ENCODE measurements around the gene SLC7A5. TPM values are rescaled to one million over a fixed set of nuclear protein-coding genes. Genes with fewer than 3 reads are reported as not detected.
A peak's percentile ranks its signal among the peaks of the same experiment; 100 is the strongest.
"Not testable (repeated sequence)": the region's sequence is repeated elsewhere in the genome, so short reads cannot be mapped to it uniquely, and the experiment has no call there.

The SLC7A5 gene
- total RNA-seq, result 10 to 100 TPM; 73.1 to 77.1 TPM

DNA sequence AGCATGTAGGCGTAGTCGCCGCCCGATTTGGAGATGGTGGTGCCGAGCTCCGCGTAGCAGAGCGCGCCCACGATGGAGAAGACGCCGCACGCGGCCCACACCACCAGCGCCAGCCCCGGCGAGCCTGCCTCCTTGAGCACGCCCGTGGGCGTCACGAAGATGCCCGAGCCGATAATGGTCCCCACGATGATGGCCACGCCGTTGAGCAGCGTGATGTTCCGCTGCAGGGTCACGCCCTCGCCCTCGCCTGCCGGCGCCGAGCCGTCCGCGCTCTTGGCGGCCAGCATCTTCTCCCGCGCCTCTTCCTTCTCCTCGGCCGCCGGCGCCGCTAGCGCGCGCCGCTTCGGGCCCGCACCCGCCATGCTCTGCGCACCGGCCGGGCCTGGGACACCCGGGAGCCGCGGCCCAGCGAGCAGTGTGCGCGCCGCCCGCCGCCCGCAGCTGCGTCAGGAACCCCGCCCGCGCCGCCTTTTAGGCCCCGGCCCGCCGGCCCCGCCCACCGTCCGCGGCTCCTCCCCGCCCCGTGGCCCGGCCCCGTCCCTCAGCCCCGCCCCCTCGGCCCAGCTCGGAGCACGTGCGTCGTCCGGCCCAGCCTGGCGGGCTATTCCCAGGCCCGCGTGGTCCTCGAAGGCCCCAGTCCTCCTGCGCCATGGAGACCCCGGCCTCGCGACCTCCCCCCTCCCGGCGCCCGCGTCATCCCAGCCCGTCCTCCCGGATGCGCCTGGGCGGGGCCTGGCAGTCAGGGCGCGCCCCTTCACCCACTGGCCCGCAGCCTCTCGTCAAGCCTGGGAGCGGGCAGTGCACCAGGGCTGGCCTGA lies at the start of gene SLC7A5:
SLC7A5 (minus strand) TSS at position 447 of the 818 bp plus-strand sequence; CDS start at position 362, 85 bp downstream.
- not testable (repeated sequence) for H3K27me3 Mint-ChIP-seq, H3K9me3 Mint-ChIP-seq
- H3K4me3 Mint-ChIP-seq, result peak within 1 kb of the TSS; percentile 89
- DNase-seq, result peak; percentile 84
- CTCF ChIA-PET, result interaction anchor here (0.8 to 13.9 kb wide), 4 partner anchors 9 to 87 kb away, joined by 3 to 249 read pairs (median 32); no protein-coding TSS in a partner anchor
- H3K36me3 Mint-ChIP-seq (ENCODE audit: low read depth), result peaks cover 29% of the 10 kb centered on the region
- peaks cover 64% of the 10 kb centered on the region for H3K4me1 Mint-ChIP-seq
- POLR2A ChIA-PET, result interaction anchor here (0.6 to 1.0 kb wide), 3 partner anchors 29 to 90 kb away, joined by 3 to 5 read pairs (median 5); no protein-coding TSS in a partner anchor
- peak within 1 kb of the TSS; percentile 93 for H3K27ac Mint-ChIP-seq

DNA sequence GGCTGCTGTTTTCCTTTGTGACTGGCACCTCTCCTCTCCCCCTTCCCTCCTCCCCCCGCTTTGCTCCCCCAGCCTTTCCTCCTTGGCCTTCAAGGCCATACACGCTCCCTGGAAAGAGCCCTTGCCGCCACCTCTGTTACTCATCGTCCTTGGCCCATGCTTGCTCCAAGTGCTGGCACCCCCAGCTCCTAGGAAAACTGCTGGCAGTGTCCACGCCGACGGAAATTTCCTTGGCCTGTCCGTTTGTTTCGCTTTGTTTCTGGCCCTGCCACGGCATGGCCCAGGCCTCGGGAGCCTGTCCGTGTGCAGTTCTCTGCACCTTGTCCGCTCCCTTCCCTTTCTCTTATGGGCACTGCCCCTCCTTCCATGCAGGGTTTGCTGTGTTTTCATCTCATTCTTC lies 49.0 kb upstream of the SLC7A5 start:
- no peak for DNase-seq
- CTCF ChIA-PET, result no interaction called here
- H3K4me3 Mint-ChIP-seq, result no peak overlapping the region
- no peak overlapping the region for H3K27ac Mint-ChIP-seq
- no peaks in the 10 kb centered on the region for H3K27me3 Mint-ChIP-seq
- POLR2A ChIA-PET, result no interaction called here
- H3K9me3 Mint-ChIP-seq, result no peaks in the 10 kb centered on the region
- H3K36me3 Mint-ChIP-seq (ENCODE audit: low read depth), result no peaks in the 10 kb centered on the region
- no peaks in the 10 kb centered on the region for H3K4me1 Mint-ChIP-seq

DNA sequence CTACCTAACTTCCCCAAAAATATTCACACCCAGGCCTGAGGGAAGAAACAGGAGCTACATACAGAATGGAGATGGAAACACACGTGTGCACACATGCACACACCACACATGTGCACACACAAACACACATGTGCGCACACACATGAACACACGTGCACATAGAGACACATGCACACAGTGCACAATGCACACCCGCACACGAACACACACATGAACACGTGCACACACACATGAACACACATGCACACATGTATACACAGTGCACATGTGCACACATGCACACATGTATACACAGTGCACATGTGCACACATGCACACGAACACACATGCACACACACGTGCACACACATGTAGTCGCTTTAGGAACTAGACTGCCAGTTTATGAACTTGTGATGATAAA lies 48.2 kb upstream of the SLC7A5 start:
- H3K27me3 Mint-ChIP-seq, result no peaks in the 10 kb centered on the region
- no peak overlapping the region for H3K4me3 Mint-ChIP-seq
- H3K4me1 Mint-ChIP-seq, result no peaks in the 10 kb centered on the region
- ChIA-PET POLR2A (no interaction called here), CTCF (no interaction called here)
- no peaks in the 10 kb centered on the region for H3K9me3 Mint-ChIP-seq
- no peaks in the 10 kb centered on the region for H3K36me3 Mint-ChIP-seq (ENCODE audit: low read depth)
- DNase-seq, result no peak
- H3K27ac Mint-ChIP-seq, result no peak overlapping the region

DNA sequence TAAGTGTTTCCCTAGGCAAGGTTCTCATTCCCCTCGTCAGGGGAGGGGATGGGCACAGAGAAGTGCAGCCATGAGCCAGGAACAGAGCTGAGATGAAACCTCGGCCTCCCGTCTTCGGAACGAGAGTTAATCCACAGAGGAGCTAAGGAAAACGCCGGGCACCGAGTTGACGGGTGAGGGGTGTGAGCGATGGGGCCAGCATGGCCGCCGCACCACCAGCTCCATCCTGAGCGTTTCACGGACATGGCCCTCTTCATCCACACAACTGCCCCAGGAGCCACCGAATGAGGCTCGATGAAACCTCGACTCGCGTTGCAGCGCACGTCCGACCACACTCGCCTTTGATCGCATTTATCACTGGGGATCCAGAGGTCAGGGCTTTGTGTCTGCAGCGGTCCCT lies 45.5 kb upstream of the SLC7A5 start:
- no peaks in the 10 kb centered on the region for H3K36me3 Mint-ChIP-seq (ENCODE audit: low read depth)
- ChIA-PET CTCF (interaction anchor here (0.6 to 1.7 kb wide), 5 partner anchors 16 to 149 kb away, joined by 3 to 5 read pairs (median 4); partner anchors contain the start of gene KLHDC4), POLR2A (no interaction called here)
- H3K27me3 Mint-ChIP-seq, result no peaks in the 10 kb centered on the region
- peaks cover under 1% of the 10 kb centered on the region for H3K4me1 Mint-ChIP-seq
- H3K27ac Mint-ChIP-seq, result no peak overlapping the region
- DNase-seq, result no peak
- H3K4me3 Mint-ChIP-seq, result no peak overlapping the region
- H3K9me3 Mint-ChIP-seq, result no peaks in the 10 kb centered on the region

DNA sequence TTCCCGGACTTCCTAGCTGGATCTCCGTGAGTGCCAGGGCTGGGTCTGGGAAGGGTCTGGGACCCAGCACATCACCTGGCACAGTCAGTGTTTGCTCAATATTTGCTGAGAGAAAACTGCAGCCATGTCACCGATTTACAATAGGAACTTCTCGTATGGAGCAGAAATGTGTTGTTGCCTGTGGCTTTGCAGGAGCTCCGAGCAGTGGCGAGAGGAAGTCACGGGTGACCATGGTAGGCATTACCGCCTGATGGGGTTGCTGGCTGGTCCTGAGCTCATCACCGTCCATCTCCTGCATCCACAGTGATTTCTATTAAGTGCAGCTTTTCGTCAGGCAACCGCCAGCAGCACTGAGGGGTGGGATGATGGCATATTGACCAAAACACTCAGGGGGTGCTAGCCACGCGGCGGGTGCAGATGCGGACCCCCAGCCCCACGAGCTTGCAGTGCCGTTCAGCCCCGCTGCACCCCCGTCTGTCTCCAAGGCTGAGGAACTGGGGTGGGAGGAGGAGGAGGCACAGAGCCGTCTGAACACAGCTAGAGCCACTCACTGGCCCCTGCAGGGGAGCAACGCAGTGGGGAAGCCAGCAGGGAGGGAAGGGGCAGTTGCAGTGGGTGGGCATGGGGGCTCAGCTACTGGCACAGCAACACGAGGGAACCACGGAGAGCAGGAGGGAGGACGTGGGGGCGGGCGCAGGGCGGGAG lies 44.9 kb upstream of the SLC7A5 start:
- H3K27ac Mint-ChIP-seq, H3K27me3 Mint-ChIP-seq, POLR2A ChIA-PET: not testable (repeated sequence)

DNA sequence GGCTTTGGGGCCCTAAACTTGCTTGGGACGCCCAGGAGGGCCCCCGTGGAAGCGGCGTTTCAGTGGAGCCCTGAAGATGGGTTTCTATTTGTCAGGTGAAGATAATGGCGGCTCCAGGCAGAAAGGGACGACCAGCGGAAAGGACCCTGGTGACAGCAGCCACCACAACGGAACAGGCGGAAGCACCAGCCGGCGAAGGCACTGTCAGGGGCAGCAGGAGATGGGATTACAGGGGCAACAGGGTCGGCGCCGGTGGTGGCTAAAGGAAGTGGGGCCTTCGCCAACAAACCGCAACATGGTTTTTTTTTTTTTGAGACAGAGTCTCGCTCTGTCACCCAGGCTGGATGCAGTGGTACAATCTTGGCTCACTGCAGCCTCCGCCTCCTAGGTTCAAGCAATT lies 43.4 kb upstream of the SLC7A5 start:
- H3K9me3 Mint-ChIP-seq; H3K27me3 Mint-ChIP-seq; H3K4me3 Mint-ChIP-seq; DNase-seq; H3K27ac Mint-ChIP-seq; POLR2A ChIA-PET; CTCF ChIA-PET; H3K36me3 Mint-ChIP-seq (ENCODE audit: low read depth): not testable (repeated sequence)
- H3K4me1 Mint-ChIP-seq, result peaks cover 13% of the 10 kb centered on the region

More for the DNA sequence above, 44.9 kb upstream of the SLC7A5 start:
- DNase-seq; H3K4me1 Mint-ChIP-seq; H3K9me3 Mint-ChIP-seq; H3K36me3 Mint-ChIP-seq (ENCODE audit: low read depth); H3K4me3 Mint-ChIP-seq: not testable (repeated sequence)
- CTCF ChIA-PET, result interaction anchor here (0.8 to 1.7 kb wide), 8 partner anchors 16 to 148 kb away, joined by 3 to 5 read pairs (median 3); partner anchors contain the start of gene KLHDC4

DNA sequence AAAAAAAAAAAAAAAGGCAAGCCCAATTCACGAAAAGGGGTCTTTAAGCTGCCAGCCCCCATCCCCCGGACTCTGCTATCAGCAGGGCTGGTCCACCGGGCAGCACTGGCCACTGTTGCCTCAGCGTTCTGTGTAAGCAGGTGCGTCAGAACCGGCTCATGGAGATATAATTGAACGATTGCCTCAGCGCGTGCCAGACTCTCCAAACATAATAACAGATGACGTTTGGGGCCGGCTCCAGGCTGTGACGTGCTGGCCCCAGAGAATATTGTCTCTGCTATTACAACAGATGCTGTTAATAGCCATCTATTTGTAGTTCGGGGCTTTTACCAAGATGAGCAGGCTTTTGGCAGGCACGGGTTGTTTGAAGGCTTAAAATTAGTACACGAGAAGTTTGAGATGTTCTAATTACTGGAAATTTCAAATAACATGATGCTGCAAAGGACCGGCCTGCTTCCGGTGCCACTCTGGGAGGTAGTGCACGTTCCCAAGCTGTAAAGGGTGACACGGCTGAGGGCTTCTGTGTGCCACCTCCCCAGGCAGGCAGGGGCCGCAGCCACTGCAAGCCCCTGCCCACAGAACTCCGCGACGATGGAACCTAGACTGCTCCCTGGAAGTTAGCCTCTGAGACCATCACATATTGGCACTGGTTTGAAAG lies 41.9 kb upstream of the SLC7A5 start:
- H3K9me3 Mint-ChIP-seq; POLR2A ChIA-PET; H3K36me3 Mint-ChIP-seq (ENCODE audit: low read depth); H3K4me3 Mint-ChIP-seq; DNase-seq; H3K27ac Mint-ChIP-seq; H3K27me3 Mint-ChIP-seq: not testable (repeated sequence)
- H3K4me1 Mint-ChIP-seq, result peaks cover 16% of the 10 kb centered on the region
- CTCF ChIA-PET, result interaction anchor here (1.4 kb wide), 1 partner anchor 40 kb away, joined by 3 read pairs; no protein-coding TSS in a partner anchor

DNA sequence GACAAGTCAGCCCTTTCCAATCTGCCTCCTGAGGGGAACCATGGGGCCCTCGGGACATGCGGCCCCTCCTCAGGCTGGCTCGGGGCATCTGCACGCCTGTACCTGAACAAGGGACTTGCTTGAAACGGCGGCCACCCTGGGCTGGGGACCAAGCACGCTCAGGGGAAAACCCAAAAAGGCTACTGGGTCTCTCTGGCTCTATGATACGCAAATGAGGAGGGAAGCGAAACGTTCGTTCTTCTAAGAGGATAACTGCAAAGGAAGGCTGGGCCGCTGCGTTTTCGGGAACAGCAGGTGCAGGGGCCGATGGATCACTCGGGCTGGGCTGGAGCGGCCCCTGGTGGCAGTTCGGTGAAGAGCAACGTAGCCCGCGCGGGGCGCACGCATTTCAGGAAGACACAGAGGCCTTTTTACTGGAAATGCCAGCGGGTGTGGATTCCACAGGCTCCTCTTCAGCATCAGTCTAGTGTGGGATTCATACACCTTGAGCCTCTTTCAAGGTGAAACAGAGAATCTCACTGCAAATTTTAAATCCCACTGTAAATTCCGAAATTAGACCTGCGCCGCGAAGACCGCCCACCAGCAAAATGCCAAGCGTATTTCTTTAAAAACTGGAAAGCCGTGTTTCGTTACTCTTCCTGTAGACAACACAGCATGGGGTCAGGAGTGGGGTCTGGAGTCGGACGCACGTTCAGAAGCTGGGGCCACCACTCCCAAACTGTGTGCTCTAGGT lies 40.1 kb upstream of the SLC7A5 start:
- Mint-ChIP-seq H3K4me1 (peaks cover 17% of the 10 kb centered on the region), H3K4me3 (peak overlapping the region; percentile 9), H3K27ac (peak overlapping the region; percentile 44)
- H3K27me3 Mint-ChIP-seq; POLR2A ChIA-PET; H3K36me3 Mint-ChIP-seq (ENCODE audit: low read depth); H3K9me3 Mint-ChIP-seq: not testable (repeated sequence)
- peak; percentile 82 for DNase-seq
- CTCF ChIA-PET, result interaction anchor here (0.6 to 5.6 kb wide), 8 partner anchors 27 to 629 kb away, joined by 3 to 35 read pairs (median 4); partner anchors contain the start of genes CA5A and KLHDC4

DNA sequence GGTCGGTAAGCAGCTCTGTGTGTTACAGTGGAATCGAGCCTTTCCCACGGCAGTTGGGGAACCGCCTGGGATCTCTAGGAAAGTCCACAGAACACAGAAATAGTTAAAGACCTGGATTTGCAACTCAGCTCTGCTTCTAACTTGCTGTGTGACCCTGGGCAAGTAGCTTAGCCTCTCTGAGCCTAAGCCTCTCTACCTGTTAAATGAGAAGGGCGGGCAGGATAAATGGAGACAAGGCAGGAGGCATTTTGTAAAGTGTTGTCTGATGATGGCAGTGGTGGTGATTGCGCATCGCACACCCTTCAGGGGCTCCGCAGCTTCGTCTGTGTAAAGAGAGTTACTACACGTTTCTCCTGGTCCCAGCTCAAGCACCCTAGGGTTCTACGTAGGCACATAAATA lies 38.8 kb upstream of the SLC7A5 start:
- H3K9me3 Mint-ChIP-seq; H3K27ac Mint-ChIP-seq; H3K36me3 Mint-ChIP-seq (ENCODE audit: low read depth); DNase-seq; H3K4me3 Mint-ChIP-seq; H3K27me3 Mint-ChIP-seq; POLR2A ChIA-PET: not testable (repeated sequence)
- H3K4me1 Mint-ChIP-seq, result peaks cover 25% of the 10 kb centered on the region
- CTCF ChIA-PET, result interaction anchor here (0.6 to 5.6 kb wide), 7 partner anchors 10 to 630 kb away, joined by 3 to 35 read pairs (median 6); no protein-coding TSS in a partner anchor

DNA sequence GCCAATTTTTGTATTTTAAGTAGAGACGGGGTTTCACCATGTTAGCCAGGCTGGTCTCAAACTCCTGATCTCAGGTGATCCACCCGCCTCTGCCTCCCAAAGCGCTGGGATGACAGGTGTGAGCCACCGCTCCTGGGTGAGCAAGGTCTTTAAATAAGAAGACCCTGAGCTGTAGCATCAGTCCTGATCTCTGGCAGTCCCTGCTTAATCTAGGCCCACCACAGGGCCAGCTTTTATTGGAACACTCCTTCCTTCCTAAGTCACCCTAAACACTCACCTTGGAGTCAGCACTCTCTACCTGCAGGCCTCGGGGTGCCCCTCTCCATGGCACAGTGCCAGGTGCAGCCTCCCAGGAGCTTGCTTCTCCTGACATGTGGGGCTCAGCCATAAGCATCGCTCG lies 36.2 kb upstream of the SLC7A5 start:
- H3K36me3 Mint-ChIP-seq (ENCODE audit: low read depth); DNase-seq; H3K27me3 Mint-ChIP-seq; H3K4me3 Mint-ChIP-seq; H3K9me3 Mint-ChIP-seq; POLR2A ChIA-PET; H3K27ac Mint-ChIP-seq: not testable (repeated sequence)
- CTCF ChIA-PET, result interaction anchor here (0.8 to 5.6 kb wide), 5 partner anchors 9 to 126 kb away, joined by 3 to 35 read pairs (median 6); no protein-coding TSS in a partner anchor
- H3K4me1 Mint-ChIP-seq, result peaks cover 37% of the 10 kb centered on the region

DNA sequence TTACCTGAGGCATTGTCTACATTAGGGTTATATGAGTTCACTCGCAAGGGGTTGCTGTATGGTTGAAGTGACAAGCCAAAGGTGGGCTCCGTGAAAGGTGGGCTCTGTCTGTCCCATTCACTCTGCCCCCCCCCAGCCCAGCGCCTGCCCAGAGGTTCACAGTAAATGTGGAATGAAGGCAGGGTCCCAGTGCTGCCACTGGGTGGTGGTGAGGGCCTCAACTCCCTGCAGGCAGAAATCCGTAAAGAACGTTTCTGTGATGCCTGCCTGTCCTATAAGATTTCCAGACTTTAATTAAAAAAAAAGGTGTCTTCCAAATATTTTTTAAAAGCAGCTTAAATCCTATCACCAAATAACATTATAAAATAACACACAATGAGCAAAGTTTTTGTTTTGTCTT lies 35.7 kb upstream of the SLC7A5 start:
- H3K36me3 Mint-ChIP-seq (ENCODE audit: low read depth); H3K4me3 Mint-ChIP-seq; H3K9me3 Mint-ChIP-seq; DNase-seq; H3K27me3 Mint-ChIP-seq; POLR2A ChIA-PET; H3K27ac Mint-ChIP-seq: not testable (repeated sequence)
- H3K4me1 Mint-ChIP-seq, result peaks cover 41% of the 10 kb centered on the region
- CTCF ChIA-PET, result interaction anchor here (1.3 to 5.6 kb wide), 3 partner anchors 9 to 125 kb away, joined by 6 to 35 read pairs (median 8); no protein-coding TSS in a partner anchor

DNA sequence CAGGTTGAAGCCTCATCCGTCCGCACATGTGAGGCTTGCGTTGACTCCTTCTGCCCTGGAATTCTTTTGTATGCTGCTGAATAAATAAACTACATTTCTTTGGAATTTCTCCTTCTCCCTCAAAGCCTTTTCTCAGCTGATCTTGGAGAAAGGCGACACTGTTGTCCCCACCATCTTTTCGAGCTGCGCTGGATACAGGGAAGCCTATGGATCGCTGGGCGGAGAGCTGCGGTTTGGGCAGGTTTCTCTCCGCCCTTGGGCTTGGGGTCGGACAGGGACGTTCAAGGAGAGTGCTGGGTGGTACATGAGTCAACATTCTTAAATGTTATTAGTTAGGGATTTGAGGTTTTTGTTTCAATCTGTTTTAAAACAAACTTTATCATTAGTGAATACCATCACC lies 31.2 kb upstream of the SLC7A5 start:
- H3K9me3 Mint-ChIP-seq; DNase-seq; H3K36me3 Mint-ChIP-seq (ENCODE audit: low read depth); H3K27me3 Mint-ChIP-seq; H3K27ac Mint-ChIP-seq; H3K4me3 Mint-ChIP-seq; POLR2A ChIA-PET: not testable (repeated sequence)
- peaks cover 59% of the 10 kb centered on the region for H3K4me1 Mint-ChIP-seq
- CTCF ChIA-PET, result interaction anchor here (1.2 to 5.3 kb wide), 3 partner anchors 29 to 121 kb away, joined by 4 to 31 read pairs (median 4); no protein-coding TSS in a partner anchor
